ENCODE results near the gene ATP9A. TPM values are rescaled to one million over a fixed set of nuclear protein-coding genes. Genes with fewer than 3 reads are reported as not detected.

ATP9A gene
- total and polyA plus RNA-seq, 2 donors (not counting 3 experiments of a cell fraction or from before 2014, with no cell fraction given): 20.9 to 41.5 TPM

GRCh38 chr20:51788822-51789221 lies 20.6 kb upstream of the ATP9A start:
- TF ChIP-seq POLR2AphosphoS5 (IDR thresholded peaks at IDR 0.05; ENCODE audit: insufficient read depth, low read depth, low read length) (no peak), GATA2 (IDR thresholded peaks at IDR 0.05; ENCODE audit: insufficient read depth, insufficient read length, low read depth, low read length) (no peak), MYC (IDR thresholded peaks at IDR 0.05; ENCODE audit: low read depth, low read length) (no peak)
- FAIRE-seq: no peak
- dilution Hi-C loops (cut with MboI; ENCODE audit: extremely low pct_ligation_motif_present, low sequenced_read_pairs): no loop called here

DNA sequence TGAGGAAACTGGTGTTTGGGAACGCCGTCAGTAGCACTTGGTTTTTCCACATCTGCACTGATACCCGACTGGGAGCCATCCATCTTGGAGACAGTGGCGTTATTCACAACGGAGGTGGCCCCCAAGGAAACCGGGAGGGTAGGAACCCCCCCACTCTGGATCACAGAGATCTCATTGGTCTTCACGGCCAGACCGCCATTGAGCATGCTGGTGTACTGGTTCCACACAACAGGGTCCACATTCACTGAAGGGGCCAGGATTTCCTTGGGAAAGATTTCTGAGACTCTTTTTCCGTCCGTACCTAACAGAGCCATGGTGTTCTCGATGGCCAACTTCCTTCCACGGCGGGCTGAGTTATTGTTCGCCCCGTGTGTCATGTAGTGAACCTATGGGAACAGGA lies 16.1 kb upstream of the ATP9A start:
- Histone ChIP-seq H3K4me2 (ENCODE audit: insufficient read depth, low read length) (no peak overlapping the region), H3K4me1 (ENCODE audit: control insufficient read depth, extremely low read depth, insufficient read depth, low read length) (no peaks in the 10 kb centered on the region), H3K27me3 (ENCODE audit: control insufficient read depth in 2 of 2, insufficient read depth in 2 of 2, low read length in 2 of 2) (no peaks in the 10 kb centered on the region), H4K20me1 (replicated peaks; ENCODE audit: control insufficient read depth, extremely low read depth, insufficient read depth, low read length) (no peaks in the 10 kb centered on the region), H3K4me3 (replicated peaks in 1 of 3; ENCODE audit: insufficient read depth in 1 of 3, low read depth in 1 of 3, low read length in 3 of 3) (no peak overlapping the region), H3K9ac (replicated peaks; ENCODE audit: extremely low read depth, insufficient read depth, low read length) (no peak overlapping the region), H3K79me2 (ENCODE audit: control insufficient read depth, insufficient read depth, low read length) (no peaks in the 10 kb centered on the region), H3K27ac (ENCODE audit: insufficient read depth, low read depth, low read length) (no peak overlapping the region), H2AFZ (ENCODE audit: low read depth, low read length) (no peak overlapping the region), H3K36me3 (ENCODE audit: control insufficient read depth in 2 of 2, extremely low read depth in 1 of 2, insufficient read depth in 2 of 2, low read length in 2 of 2) (no peaks in the 10 kb centered on the region), H3K9me3 (replicated peaks; ENCODE audit: control insufficient read depth, insufficient read depth, low read length) (no peaks in the 10 kb centered on the region), H3K9me1 (replicated peaks; ENCODE audit: control insufficient read depth, extremely low read depth, insufficient read depth, low read length) (no peaks in the 10 kb centered on the region)
- CTCF ChIA-PET: interaction anchor here (1.0 to 1.8 kb wide), 3 partner anchors 16 to 83 kb away, joined by 3 to 10 read pairs (median 3); no protein-coding TSS in a partner anchor
- POLR2A ChIA-PET: no interaction called here
- FAIRE-seq: no peak
- TF ChIP-seq JUN (IDR thresholded peaks at IDR 0.05; ENCODE audit: borderline replicate concordance, insufficient read depth, insufficient read length, low read depth) (no peak), MYC (IDR thresholded peaks at IDR 0.05; ENCODE audit: low read depth, low read length) (no peak), EZH2 (IDR thresholded peaks at IDR 0.05; ENCODE audit: borderline replicate concordance, low read depth, low read length, severe bottlenecking) (no peak), FOS (IDR thresholded peaks at IDR 0.05; ENCODE audit: borderline replicate concordance, insufficient read depth, low read length) (no peak), GATA2 (IDR thresholded peaks at IDR 0.05; ENCODE audit: insufficient read depth, insufficient read length, low read depth, low read length) (no peak), POLR2AphosphoS5 (IDR thresholded peaks at IDR 0.05; ENCODE audit: insufficient read depth, low read depth, low read length) (no peak), POLR2A (IDR thresholded peaks at IDR 0.05; ENCODE audit: low read depth, low read length) (no peak)
- TF ChIP-seq, protein P1, sequence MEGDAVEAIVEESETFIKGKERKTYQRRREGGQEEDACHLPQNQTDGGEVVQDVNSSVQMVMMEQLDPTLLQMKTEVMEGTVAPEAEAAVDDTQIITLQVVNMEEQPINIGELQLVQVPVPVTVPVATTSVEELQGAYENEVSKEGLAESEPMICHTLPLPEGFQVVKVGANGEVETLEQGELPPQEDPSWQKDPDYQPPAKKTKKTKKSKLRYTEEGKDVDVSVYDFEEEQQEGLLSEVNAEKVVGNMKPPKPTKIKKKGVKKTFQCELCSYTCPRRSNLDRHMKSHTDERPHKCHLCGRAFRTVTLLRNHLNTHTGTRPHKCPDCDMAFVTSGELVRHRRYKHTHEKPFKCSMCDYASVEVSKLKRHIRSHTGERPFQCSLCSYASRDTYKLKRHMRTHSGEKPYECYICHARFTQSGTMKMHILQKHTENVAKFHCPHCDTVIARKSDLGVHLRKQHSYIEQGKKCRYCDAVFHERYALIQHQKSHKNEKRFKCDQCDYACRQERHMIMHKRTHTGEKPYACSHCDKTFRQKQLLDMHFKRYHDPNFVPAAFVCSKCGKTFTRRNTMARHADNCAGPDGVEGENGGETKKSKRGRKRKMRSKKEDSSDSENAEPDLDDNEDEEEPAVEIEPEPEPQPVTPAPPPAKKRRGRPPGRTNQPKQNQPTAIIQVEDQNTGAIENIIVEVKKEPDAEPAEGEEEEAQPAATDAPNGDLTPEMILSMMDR (IDR thresholded peaks at IDR 0.05; ENCODE audit: extremely low read depth in 1 of 2, insufficient read depth in 1 of 2, low read depth in 1 of 2, low read length in 2 of 2): no peak
- TF ChIP-seq, protein P2, sequence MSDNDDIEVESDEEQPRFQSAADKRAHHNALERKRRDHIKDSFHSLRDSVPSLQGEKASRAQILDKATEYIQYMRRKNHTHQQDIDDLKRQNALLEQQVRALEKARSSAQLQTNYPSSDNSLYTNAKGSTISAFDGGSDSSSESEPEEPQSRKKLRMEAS (IDR thresholded peaks at IDR 0.05; ENCODE audit: insufficient read depth, insufficient read length): no peak
- intact Hi-C loops (cut with micrococcal nuclease): no loop called here
- BruUV-seq (replicated peaks): no TSS peak
- dilution Hi-C loops (cut with MboI; ENCODE audit: extremely low pct_ligation_motif_present, low sequenced_read_pairs): no loop called here
- no peak for DNase-seq (ENCODE audit: low read depth, low spot score)

More at GRCh38 chr20:51788822-51789221, 20.6 kb upstream of the ATP9A start:
- Histone ChIP-seq H3K9me3 (replicated peaks; ENCODE audit: control insufficient read depth, insufficient read depth, low read length) (no peaks in the 10 kb centered on the region), H3K9me1 (replicated peaks; ENCODE audit: control insufficient read depth, extremely low read depth, insufficient read depth, low read length) (no peaks in the 10 kb centered on the region), H3K36me3 (ENCODE audit: control insufficient read depth in 2 of 2, extremely low read depth in 1 of 2, insufficient read depth in 2 of 2, low read length in 2 of 2) (no peaks in the 10 kb centered on the region), H3K4me1 (ENCODE audit: control insufficient read depth, extremely low read depth, insufficient read depth, low read length) (no peaks in the 10 kb centered on the region), H3K79me2 (ENCODE audit: control insufficient read depth, insufficient read depth, low read length) (no peaks in the 10 kb centered on the region), H3K27me3 (ENCODE audit: control insufficient read depth in 2 of 2, insufficient read depth in 2 of 2, low read length in 2 of 2) (peaks cover 0 to under 1% of the 10 kb centered on the region in 2 experiments), H3K27ac (ENCODE audit: insufficient read depth, low read depth, low read length) (no peak overlapping the region), H3K9ac (replicated peaks; ENCODE audit: extremely low read depth, insufficient read depth, low read length) (no peak overlapping the region), H3K4me3 (replicated peaks in 1 of 3; ENCODE audit: insufficient read depth in 1 of 3, low read depth in 1 of 3, low read length in 3 of 3) (no peak overlapping the region), H4K20me1 (replicated peaks; ENCODE audit: control insufficient read depth, extremely low read depth, insufficient read depth, low read length) (no peaks in the 10 kb centered on the region), H3K4me2 (ENCODE audit: insufficient read depth, low read length) (no peak overlapping the region), H2AFZ (ENCODE audit: low read depth, low read length) (no peak overlapping the region)
- CTCF ChIA-PET: interaction anchor here (0.6 to 3.4 kb wide), 3 partner anchors 9 to 194 kb away, joined by 3 to 21 read pairs (median 3); no protein-coding TSS in a partner anchor
- no TSS peak for BruUV-seq (replicated peaks)
- no peak for DNase-seq (ENCODE audit: low read depth, low spot score)
- POLR2A ChIA-PET: no interaction called here
- intact Hi-C loops (cut with micrococcal nuclease): no loop called here
